A549 (cell line): Measurements from ENCODE around the gene NTM.

ENCODE experiments used
- CTCF ChIP-seq: fragments of >200 bp; sonication (Bioruptor Twin); formaldehyde crosslinking; IDR thresholded peaks from 3 replicates; pipeline ENCODE4 v1.5.1; 2016
- RAD21 ChIP-seq, 2 experiments: fragments of >200 bp in 1 of 2; sonication (Bioruptor Twin) in 1 of 2; formaldehyde crosslinking in 1 of 2; IDR thresholded peaks in 1 of 2; conservative IDR thresholded peaks in 1 of 2; 2 replicates in 1 of 2; 3 replicates in 1 of 2; pipeline ENCODE4 v1.6.1; 2012 to 2018; ENCODE audit warnings: inconsistent platforms in 1 of 2
- USF2 ChIP-seq: fragments of 450-650 bp; IDR thresholded peaks from 2 replicates; pipeline ENCODE4 v1.6.1; 2014; ENCODE audit warnings: antibody characterized with exemption
- TF ChIP-seq, protein P1 (sequence below): IDR thresholded peaks from 2 replicates; pipeline ENCODE4 v1.6.1; 2012

DNA sequence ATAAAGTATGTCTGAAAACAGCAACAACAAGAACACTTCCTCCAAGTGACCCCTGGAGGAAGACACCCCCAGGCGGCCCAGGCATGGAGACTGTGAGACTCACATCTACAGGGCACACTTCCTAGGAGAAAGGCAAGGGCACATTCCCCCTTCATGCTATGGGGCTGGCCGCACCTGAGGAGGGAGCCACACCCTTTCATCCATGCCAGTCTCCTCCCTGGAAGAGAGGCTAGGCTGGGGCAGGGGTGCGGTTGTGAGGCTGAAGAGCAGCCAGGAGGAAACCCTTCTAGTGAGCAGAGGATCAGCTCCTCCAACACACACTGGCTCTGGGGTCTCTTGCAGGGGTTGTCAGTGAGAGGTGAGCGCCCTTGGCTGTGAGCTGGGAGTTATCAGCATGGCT is 678.8 kb downstream of the NTM start:
- TF ChIP-seq CTCF (no peak), USF2 (no peak), RAD21 (conservative IDR thresholded peaks at IDR 0.05 in 1 of 2, IDR thresholded peaks at IDR 0.05 in 1 of 2) (no peak)
- TF ChIP-seq, protein P1, sequence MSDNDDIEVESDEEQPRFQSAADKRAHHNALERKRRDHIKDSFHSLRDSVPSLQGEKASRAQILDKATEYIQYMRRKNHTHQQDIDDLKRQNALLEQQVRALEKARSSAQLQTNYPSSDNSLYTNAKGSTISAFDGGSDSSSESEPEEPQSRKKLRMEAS, result no peak
